ENCODE data around the gene ICOSLG.
"Not testable (repeated sequence)": the region's sequence is repeated elsewhere in the genome, so short reads cannot be mapped to it uniquely, and the experiment has no call there.

GRCh38 chr21:44283211-44283785, 42.6 kb upstream of the ICOSLG start:
- not testable (repeated sequence) for TF ChIP-seq CTCF (conservative IDR thresholded peaks at IDR 0.05; ENCODE audit: low read depth, low read length); MXI1 (IDR thresholded peaks at IDR 0.05; ENCODE audit: borderline replicate concordance, low read depth, low read length); SMC3 (IDR thresholded peaks at IDR 0.05; ENCODE audit: low read depth, low read length); POLR2A (IDR thresholded peaks at IDR 0.05; ENCODE audit: low read depth, low read length); CEBPB (IDR thresholded peaks at IDR 0.05; ENCODE audit: low read depth, low read length); RCOR1 (IDR thresholded peaks at IDR 0.05; ENCODE audit: insufficient replicate concordance, low read length); RAD21 (IDR thresholded peaks at IDR 0.05; ENCODE audit: low read length); RFX5 (IDR thresholded peaks at IDR 0.05; ENCODE audit: low read depth, low read length); FOS (IDR thresholded peaks at IDR 0.05; ENCODE audit: low read depth, low read length); MAFK (IDR thresholded peaks at IDR 0.05; ENCODE audit: low read depth, low read length); MAZ (IDR thresholded peaks at IDR 0.05; ENCODE audit: borderline replicate concordance, low read depth, low read length); ELK1 (IDR thresholded peaks at IDR 0.05; ENCODE audit: borderline replicate concordance, low read depth, low read length); NFE2L2 (IDR thresholded peaks at IDR 0.05; ENCODE audit: low read depth, low read length); USF2 (IDR thresholded peaks at IDR 0.05; ENCODE audit: low read depth, low read length)

All from IMR-90 (cell line).